Skeletal muscle satellite cell (primary cell): ENCODE data around the gene GOLGA6A. TPM values are rescaled to one million over a fixed set of nuclear protein-coding genes. Genes with fewer than 3 reads are reported as not detected.
A peak's percentile ranks its signal among the peaks of the same experiment; 100 is the strongest.
"Not testable (repeated sequence)": the region's sequence is repeated elsewhere in the genome, so short reads cannot be mapped to it uniquely, and the experiment has no call there.

Experiments
- H3K27me3 ChIP-seq: 2 replicates; pipeline ENCODE4 v1.7.0; 2013; ENCODE audit warnings: low read length; ENCODE audit not compliant: control insufficient read depth, insufficient read depth
- H3K36me3 ChIP-seq: 2 replicates; pipeline ENCODE4 v1.7.0; 2013; ENCODE audit warnings: mild to moderate bottlenecking, control low read depth, low read length; ENCODE audit not compliant: insufficient read depth
- H3K4me1 ChIP-seq: 2 replicates; pipeline ENCODE4 v1.7.0; 2013; ENCODE audit warnings: low read length; ENCODE audit not compliant: control insufficient read depth, insufficient read depth
- H3K4me2 ChIP-seq: 2 replicates; pipeline ENCODE4 v1.7.0; 2013; ENCODE audit warnings: mild to moderate bottlenecking, low read length
- H3K4me3 ChIP-seq: 2 replicates; pipeline ENCODE4 v1.7.0; 2013; ENCODE audit warnings: low read length
- H3K9ac ChIP-seq: 2 replicates; pipeline ENCODE4 v1.7.0; 2013; ENCODE audit warnings: mild to moderate bottlenecking, low read depth, low read length, moderate library complexity
- H3K9me3 ChIP-seq: replicated peaks from 2 replicates; pipeline ENCODE4 v1.7.0; 2013; ENCODE audit warnings: mild to moderate bottlenecking, control low read depth, low read length
- total RNA-seq: library from RNA; depleted of rRNA; stranded (reverse); fragments of >200 nt; gene quantifications from 2 replicates; pipeline ENCODE4 v1.2.3, GENCODE V29; 2012; rRNA removed

GOLGA6A gene
- total RNA-seq: 0.25 TPM in 1 of 2 replicates, not detected in the other

DNA sequence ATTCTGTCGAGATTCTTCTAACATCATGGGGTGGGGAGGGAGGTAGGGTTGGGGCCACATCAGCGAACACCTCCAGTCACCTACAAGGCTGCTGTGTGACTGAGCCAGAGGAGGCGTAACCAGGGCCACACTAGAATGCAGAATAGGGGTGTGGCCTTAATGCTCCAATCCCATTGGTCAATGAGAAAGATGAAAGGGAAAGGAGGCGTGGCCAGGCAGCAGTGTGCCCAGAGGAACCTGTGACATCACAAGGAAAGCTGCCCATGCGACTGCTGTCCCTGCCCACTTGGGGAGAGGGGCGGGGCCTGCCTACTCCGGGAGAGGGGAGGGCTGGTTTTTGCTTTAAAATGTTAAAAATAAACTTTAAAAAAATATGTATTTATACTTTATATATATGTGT, at the start of gene GOLGA6A:
Gene GOLGA6A, minus strand, starts transcription at position 101 of the 400 bp plus-strand sequence. Its CDS starts 41 bp downstream, at position 60.
- not testable (repeated sequence) for H3K4me2 ChIP-seq, H3K9ac ChIP-seq, H3K36me3 ChIP-seq, H3K9me3 ChIP-seq, H3K4me1 ChIP-seq, H3K27me3 ChIP-seq, H3K4me3 ChIP-seq

- peaks cover 88% of the 10 kb centered on the region for H3K27me3 ChIP-seq
- H3K4me1 ChIP-seq: peaks cover 17% of the 10 kb centered on the region
- no peak overlapping the region for H3K4me2 ChIP-seq
- peaks cover 3% of the 10 kb centered on the region for H3K9me3 ChIP-seq
- H3K36me3 ChIP-seq: no peaks in the 10 kb centered on the region
- no peak overlapping the region for H3K4me3 ChIP-seq
- H3K9ac ChIP-seq: no peak overlapping the region
Measured at GRCh38 chr15:74131628-74132413, 49.5 kb upstream of the GOLGA6A start.

- Histone ChIP-seq H3K36me3 (no peaks in the 10 kb centered on the region), H3K4me2 (no peak overlapping the region), H3K9ac (no peak overlapping the region), H3K4me3 (no peak overlapping the region), H3K4me1 (peaks cover 14% of the 10 kb centered on the region), H3K9me3 (peaks cover 3% of the 10 kb centered on the region), H3K27me3 (peaks cover 90% of the 10 kb centered on the region)
Measured at GRCh38 chr15:74130849-74131627, 48.7 kb upstream of the GOLGA6A start.

GRCh38 chr15:74130155-74130848, 48.0 kb upstream of the GOLGA6A start, which contains the start of gene ISLR2:
TSS of gene ISLR2 (plus strand) at chr15:74130586. CDS start at chr15:74132755, 2,169 bp downstream.
- peaks cover 12% of the 10 kb centered on the region for H3K4me1 ChIP-seq
- H3K27me3 ChIP-seq: peaks cover 93% of the 10 kb centered on the region
- no peak within 1 kb of the TSS for H3K9ac ChIP-seq
- H3K4me3 ChIP-seq: no peak within 1 kb of the TSS
- peak within 1 kb of the TSS; percentile 38 for H3K4me2 ChIP-seq
- H3K36me3 ChIP-seq: no peaks in the 10 kb centered on the region
- peaks cover 3% of the 10 kb centered on the region for H3K9me3 ChIP-seq

DNA sequence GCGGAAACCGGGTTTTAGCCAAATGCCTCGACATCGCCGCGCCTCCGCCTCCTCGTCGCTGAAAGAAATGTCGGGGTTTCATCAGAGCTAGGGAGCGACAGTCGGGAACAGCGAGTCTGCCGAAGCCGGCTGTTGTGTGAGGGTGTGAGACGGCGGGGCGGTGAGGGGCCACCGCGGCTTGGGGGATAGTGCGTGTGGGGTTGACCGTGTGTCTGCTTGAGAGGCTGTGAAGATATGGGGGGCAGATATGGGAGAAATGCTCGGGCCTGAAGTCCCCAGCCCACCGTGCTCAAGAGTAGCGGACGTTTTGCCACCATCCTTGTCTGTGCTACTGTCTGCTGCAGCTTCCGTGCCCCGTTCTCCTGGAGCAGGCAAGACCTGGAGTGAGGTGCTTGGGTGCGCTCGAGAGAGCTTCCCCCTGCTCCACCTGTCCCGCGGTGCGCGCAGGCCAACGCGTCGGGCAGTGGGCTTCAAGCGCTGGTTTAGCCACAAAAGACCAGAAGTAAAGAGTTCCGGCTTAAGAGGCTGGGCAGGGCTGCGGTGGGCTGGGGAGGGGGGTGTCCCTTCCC, 47.3 kb upstream of the GOLGA6A start:
- no peak overlapping the region for H3K9ac ChIP-seq
- H3K4me2 ChIP-seq: peak overlapping the region; percentile 38
- no peaks in the 10 kb centered on the region for H3K36me3 ChIP-seq
- H3K4me1 ChIP-seq: peaks cover 12% of the 10 kb centered on the region
- peaks cover 94% of the 10 kb centered on the region for H3K27me3 ChIP-seq
- peaks cover 3% of the 10 kb centered on the region for H3K9me3 ChIP-seq
- no peak overlapping the region for H3K4me3 ChIP-seq

DNA sequence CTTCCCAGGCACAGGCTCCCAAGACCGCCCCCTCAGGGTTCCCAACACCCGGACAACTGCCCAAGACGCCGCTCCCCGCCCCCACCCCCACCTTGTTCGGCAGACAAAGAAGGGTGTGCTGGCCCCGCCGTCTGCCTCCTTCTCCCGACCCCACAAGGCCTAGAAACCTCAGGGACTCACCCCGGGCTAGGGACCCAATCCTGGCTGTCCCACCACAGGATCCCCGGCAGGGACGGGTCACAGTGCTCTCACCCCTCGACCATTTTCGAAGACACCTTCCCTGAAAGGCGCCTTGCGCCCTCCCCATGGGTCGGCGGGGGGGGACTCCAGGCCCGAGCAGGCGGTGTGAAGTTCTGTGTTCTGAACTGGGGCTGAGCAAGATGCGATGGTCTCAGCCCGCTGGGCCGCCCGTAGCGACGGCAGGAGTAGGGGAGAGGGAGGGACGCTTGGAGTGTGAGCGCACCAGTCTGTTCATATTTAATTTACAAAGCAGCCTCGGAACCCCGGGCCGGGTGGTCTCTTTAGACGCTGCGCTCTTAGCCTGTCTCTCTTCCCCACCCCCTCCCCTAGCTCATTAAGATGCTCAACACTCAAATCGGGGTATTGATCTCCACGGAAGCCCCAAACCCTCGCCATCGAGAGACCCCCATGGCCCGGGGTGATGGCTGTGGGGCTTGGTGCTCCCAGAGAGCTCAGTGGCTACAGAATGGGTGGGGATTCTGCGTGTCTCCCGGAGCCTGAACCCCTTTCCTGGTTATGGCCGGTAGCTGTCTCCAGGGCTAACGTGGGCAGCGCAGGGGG, 46.6 kb upstream of the GOLGA6A start:
- Histone ChIP-seq H3K4me3 (no peak overlapping the region), H3K36me3 (no peaks in the 10 kb centered on the region), H3K9ac (no peak overlapping the region), H3K27me3 (peaks cover 93% of the 10 kb centered on the region), H3K9me3 (peaks cover 3% of the 10 kb centered on the region), H3K4me1 (peaks cover 12% of the 10 kb centered on the region), H3K4me2 (peak overlapping the region; percentile 38)

DNA sequence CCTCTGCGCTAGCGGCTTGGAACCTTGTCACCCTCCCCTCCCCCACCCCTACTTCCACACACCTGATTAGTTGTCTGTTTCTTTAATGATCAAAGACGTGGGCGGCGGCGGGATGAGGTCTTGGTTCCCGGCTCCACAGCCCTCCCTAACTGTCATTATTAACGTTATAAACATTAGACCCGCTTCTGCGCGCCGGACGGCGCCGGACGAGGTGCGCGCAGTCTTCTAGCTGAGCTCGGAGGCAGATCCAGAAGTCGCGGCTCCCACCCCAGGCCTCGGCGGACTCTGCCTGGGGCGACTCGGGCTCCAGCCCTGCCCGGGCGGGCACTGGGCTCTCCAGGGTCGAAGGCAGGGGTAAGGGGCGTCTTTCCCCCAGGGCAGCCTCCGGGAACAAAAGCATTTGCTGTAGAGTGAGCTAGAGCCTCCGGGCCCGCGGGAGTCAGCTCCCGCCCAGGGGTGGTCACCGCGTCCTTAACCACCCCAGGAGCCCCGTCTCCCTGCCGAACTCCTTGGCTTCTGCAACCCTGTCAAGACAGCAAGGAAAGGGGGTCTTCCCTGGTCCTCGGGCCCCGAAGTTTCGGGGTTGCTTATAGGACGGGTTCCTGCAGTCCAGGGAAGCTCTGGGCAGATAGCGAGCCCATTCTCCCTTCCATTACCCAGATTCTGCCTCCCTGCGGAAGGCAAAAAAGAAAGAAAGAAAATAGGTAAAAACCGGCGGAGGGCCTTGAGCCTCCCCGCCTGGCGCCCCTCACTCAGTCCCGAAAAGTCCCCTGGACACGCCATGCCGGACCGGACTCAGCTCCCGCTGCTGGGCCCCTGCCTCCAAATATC, 45.8 kb upstream of the GOLGA6A start:
- peak overlapping the region; percentile 72 for H3K4me3 ChIP-seq
- H3K36me3 ChIP-seq: no peaks in the 10 kb centered on the region
- peak overlapping the region; percentile 56 for H3K9ac ChIP-seq
- peaks cover 3% of the 10 kb centered on the region for H3K9me3 ChIP-seq
- peaks cover 12% of the 10 kb centered on the region for H3K4me1 ChIP-seq
- H3K4me2 ChIP-seq: peak overlapping the region; percentile 97
- H3K27me3 ChIP-seq: peaks cover 93% of the 10 kb centered on the region

GRCh38 chr15:74127255-74127953, 45.1 kb upstream of the GOLGA6A start:
- no peaks in the 10 kb centered on the region for H3K9me3 ChIP-seq
- peak overlapping the region; percentile 56 for H3K9ac ChIP-seq
- H3K36me3 ChIP-seq: no peaks in the 10 kb centered on the region
- peaks cover 93% of the 10 kb centered on the region for H3K27me3 ChIP-seq
- peak overlapping the region; percentile 72 for H3K4me3 ChIP-seq
- H3K4me2 ChIP-seq: peak overlapping the region; percentile 97
- H3K4me1 ChIP-seq: peaks cover 12% of the 10 kb centered on the region

GRCh38 chr15:74124759-74125158, 42.4 kb upstream of the GOLGA6A start:
- H3K4me1 ChIP-seq: peaks cover 12% of the 10 kb centered on the region
- H3K4me3 ChIP-seq: no peak overlapping the region
- H3K9ac ChIP-seq: no peak overlapping the region
- no peaks in the 10 kb centered on the region for H3K36me3 ChIP-seq
- peaks cover 94% of the 10 kb centered on the region for H3K27me3 ChIP-seq
- H3K4me2 ChIP-seq: no peak overlapping the region
- H3K9me3 ChIP-seq: no peaks in the 10 kb centered on the region
